H1 (cell line): ENCODE data around the gene PACSIN2.

Source experiments
- GTF2F1 ChIP-seq: IDR thresholded peaks from 2 replicates; pipeline ENCODE4 v1.6.1; 2012; ENCODE audit warnings: low read depth, low read length, improper control_type of control experiment, borderline replicate concordance
- NRF1 ChIP-seq: IDR thresholded peaks from 2 replicates; pipeline ENCODE4 v1.6.1; 2011; ENCODE audit warnings: mild to moderate bottlenecking, low read depth, low read length, improper control_type of control experiment
- TF ChIP-seq, protein P1 (sequence below): fragments of 300-600 bp; sonication (generic); IDR thresholded peaks from 2 replicates; pipeline ENCODE4 v1.7.1; 2012; ENCODE audit warnings: low read length, moderate library complexity, mild to moderate bottlenecking, inconsistent platforms; ENCODE audit not compliant: insufficient replicate concordance
- TF ChIP-seq, protein P2 (sequence below), 3 experiments: IDR thresholded peaks; 1 replicate in 2 of 3; 2 replicates in 1 of 3; pipeline versions ENCODE4 v1.5.1 to v1.6.1; 2011; ENCODE audit warnings: low read length in 3 of 3, mild to moderate bottlenecking in 3 of 3, inconsistent platforms in 2 of 3, low read depth in 1 of 3, moderate library complexity in 1 of 3; ENCODE audit not compliant: insufficient read depth in 1 of 3; ENCODE audit errors: control extremely low read depth in 1 of 3

- TF ChIP-seq, protein P1, sequence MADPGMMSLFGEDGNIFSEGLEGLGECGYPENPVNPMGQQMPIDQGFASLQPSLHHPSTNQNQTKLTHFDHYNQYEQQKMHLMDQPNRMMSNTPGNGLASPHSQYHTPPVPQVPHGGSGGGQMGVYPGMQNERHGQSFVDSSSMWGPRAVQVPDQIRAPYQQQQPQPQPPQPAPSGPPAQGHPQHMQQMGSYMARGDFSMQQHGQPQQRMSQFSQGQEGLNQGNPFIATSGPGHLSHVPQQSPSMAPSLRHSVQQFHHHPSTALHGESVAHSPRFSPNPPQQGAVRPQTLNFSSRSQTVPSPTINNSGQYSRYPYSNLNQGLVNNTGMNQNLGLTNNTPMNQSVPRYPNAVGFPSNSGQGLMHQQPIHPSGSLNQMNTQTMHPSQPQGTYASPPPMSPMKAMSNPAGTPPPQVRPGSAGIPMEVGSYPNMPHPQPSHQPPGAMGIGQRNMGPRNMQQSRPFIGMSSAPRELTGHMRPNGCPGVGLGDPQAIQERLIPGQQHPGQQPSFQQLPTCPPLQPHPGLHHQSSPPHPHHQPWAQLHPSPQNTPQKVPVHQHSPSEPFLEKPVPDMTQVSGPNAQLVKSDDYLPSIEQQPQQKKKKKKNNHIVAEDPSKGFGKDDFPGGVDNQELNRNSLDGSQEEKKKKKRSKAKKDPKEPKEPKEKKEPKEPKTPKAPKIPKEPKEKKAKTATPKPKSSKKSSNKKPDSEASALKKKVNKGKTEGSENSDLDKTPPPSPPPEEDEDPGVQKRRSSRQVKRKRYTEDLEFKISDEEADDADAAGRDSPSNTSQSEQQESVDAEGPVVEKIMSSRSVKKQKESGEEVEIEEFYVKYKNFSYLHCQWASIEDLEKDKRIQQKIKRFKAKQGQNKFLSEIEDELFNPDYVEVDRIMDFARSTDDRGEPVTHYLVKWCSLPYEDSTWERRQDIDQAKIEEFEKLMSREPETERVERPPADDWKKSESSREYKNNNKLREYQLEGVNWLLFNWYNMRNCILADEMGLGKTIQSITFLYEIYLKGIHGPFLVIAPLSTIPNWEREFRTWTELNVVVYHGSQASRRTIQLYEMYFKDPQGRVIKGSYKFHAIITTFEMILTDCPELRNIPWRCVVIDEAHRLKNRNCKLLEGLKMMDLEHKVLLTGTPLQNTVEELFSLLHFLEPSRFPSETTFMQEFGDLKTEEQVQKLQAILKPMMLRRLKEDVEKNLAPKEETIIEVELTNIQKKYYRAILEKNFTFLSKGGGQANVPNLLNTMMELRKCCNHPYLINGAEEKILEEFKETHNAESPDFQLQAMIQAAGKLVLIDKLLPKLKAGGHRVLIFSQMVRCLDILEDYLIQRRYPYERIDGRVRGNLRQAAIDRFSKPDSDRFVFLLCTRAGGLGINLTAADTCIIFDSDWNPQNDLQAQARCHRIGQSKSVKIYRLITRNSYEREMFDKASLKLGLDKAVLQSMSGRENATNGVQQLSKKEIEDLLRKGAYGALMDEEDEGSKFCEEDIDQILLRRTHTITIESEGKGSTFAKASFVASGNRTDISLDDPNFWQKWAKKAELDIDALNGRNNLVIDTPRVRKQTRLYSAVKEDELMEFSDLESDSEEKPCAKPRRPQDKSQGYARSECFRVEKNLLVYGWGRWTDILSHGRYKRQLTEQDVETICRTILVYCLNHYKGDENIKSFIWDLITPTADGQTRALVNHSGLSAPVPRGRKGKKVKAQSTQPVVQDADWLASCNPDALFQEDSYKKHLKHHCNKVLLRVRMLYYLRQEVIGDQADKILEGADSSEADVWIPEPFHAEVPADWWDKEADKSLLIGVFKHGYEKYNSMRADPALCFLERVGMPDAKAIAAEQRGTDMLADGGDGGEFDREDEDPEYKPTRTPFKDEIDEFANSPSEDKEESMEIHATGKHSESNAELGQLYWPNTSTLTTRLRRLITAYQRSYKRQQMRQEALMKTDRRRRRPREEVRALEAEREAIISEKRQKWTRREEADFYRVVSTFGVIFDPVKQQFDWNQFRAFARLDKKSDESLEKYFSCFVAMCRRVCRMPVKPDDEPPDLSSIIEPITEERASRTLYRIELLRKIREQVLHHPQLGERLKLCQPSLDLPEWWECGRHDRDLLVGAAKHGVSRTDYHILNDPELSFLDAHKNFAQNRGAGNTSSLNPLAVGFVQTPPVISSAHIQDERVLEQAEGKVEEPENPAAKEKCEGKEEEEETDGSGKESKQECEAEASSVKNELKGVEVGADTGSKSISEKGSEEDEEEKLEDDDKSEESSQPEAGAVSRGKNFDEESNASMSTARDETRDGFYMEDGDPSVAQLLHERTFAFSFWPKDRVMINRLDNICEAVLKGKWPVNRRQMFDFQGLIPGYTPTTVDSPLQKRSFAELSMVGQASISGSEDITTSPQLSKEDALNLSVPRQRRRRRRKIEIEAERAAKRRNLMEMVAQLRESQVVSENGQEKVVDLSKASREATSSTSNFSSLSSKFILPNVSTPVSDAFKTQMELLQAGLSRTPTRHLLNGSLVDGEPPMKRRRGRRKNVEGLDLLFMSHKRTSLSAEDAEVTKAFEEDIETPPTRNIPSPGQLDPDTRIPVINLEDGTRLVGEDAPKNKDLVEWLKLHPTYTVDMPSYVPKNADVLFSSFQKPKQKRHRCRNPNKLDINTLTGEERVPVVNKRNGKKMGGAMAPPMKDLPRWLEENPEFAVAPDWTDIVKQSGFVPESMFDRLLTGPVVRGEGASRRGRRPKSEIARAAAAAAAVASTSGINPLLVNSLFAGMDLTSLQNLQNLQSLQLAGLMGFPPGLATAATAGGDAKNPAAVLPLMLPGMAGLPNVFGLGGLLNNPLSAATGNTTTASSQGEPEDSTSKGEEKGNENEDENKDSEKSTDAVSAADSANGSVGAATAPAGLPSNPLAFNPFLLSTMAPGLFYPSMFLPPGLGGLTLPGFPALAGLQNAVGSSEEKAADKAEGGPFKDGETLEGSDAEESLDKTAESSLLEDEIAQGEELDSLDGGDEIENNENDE = no peak
- TF ChIP-seq NRF1 = no peak
- TF ChIP-seq GTF2F1 = no peak
- TF ChIP-seq, protein P2, sequence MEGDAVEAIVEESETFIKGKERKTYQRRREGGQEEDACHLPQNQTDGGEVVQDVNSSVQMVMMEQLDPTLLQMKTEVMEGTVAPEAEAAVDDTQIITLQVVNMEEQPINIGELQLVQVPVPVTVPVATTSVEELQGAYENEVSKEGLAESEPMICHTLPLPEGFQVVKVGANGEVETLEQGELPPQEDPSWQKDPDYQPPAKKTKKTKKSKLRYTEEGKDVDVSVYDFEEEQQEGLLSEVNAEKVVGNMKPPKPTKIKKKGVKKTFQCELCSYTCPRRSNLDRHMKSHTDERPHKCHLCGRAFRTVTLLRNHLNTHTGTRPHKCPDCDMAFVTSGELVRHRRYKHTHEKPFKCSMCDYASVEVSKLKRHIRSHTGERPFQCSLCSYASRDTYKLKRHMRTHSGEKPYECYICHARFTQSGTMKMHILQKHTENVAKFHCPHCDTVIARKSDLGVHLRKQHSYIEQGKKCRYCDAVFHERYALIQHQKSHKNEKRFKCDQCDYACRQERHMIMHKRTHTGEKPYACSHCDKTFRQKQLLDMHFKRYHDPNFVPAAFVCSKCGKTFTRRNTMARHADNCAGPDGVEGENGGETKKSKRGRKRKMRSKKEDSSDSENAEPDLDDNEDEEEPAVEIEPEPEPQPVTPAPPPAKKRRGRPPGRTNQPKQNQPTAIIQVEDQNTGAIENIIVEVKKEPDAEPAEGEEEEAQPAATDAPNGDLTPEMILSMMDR (IDR thresholded peaks at IDR 0.05; ENCODE audit: control extremely low read depth in 1 of 3, insufficient read depth in 1 of 3, low read depth in 1 of 3, low read length in 3 of 3) = no peak
These were observed 167.8 kb downstream of the PACSIN2 start for GRCh38 chr22:42847110-42847509.
